ENCODE data around the gene WDR35. TPM values are rescaled to one million over a fixed set of nuclear protein-coding genes. Genes with fewer than 3 reads are reported as not detected.
"Not testable (repeated sequence)": the region's sequence is repeated elsewhere in the genome, so short reads cannot be mapped to it uniquely, and the experiment has no call there.

WDR35 gene
- polyA plus RNA-seq, 4 donors = 0.45 to 7.1 (median 1.3) TPM

GRCh38 chr2:19922188-19922587 lies 67.7 kb downstream of the WDR35 start:
- not testable (repeated sequence) for H3K4me1 ChIP-seq (ENCODE audit: control insufficient read depth in 3 of 3, insufficient read depth in 2 of 3, low read depth in 1 of 3, low read length in 2 of 3); H3K4me3 ChIP-seq (ENCODE audit: low read depth in 1 of 3, low read length in 3 of 3); FAIRE-seq; H3K36me3 ChIP-seq (ENCODE audit: control insufficient read depth in 3 of 3, insufficient read depth in 2 of 3, low read depth in 1 of 3, low read length in 3 of 3); H3K27ac ChIP-seq (ENCODE audit: low read depth in 1 of 3, low read length in 2 of 3); H3K27me3 ChIP-seq (ENCODE audit: control insufficient read depth in 3 of 3, insufficient read depth in 3 of 3, low read length in 3 of 3); H3K9me3 ChIP-seq (ENCODE audit: control insufficient read depth in 2 of 2, insufficient read depth in 1 of 2, low read depth in 1 of 2, low read length in 1 of 2); DNase-seq
- 71 to 93% (median 93%) methylated on average over 3 of the region's 3 CpGs for WGBS, 3 donors

GRCh38 chr2:19916385-19916950 lies 73.4 kb downstream of the WDR35 start:
- peaks cover 0 to 4% of the 10 kb centered on the region in 2 donors for H3K9me3 ChIP-seq (ENCODE audit: control insufficient read depth in 2 of 2, insufficient read depth in 1 of 2, low read depth in 1 of 2, low read length in 1 of 2)
- DNase-seq = no peak
- FAIRE-seq = no peak
- H3K27me3 ChIP-seq (ENCODE audit: control insufficient read depth in 3 of 3, insufficient read depth in 3 of 3, low read length in 3 of 3) = no peaks in the 10 kb centered on the region
- peaks cover 0 to 3% (median 0%) of the 10 kb centered on the region in 3 donors for H3K36me3 ChIP-seq (ENCODE audit: control insufficient read depth in 3 of 3, insufficient read depth in 2 of 3, low read depth in 1 of 3, low read length in 3 of 3)
- H3K4me1 ChIP-seq (ENCODE audit: control insufficient read depth in 3 of 3, insufficient read depth in 2 of 3, low read depth in 1 of 3, low read length in 2 of 3) = no peaks in the 10 kb centered on the region
- H3K4me3 ChIP-seq (ENCODE audit: low read depth in 1 of 3, low read length in 3 of 3) = no peak overlapping the region
- H3K27ac ChIP-seq (ENCODE audit: low read depth in 1 of 3, low read length in 2 of 3) = no peak overlapping the region
- WGBS, 3 donors = 77 to 85% (median 83%) methylated on average over 6 of the region's 6 CpGs

GRCh38 chr2:19914266-19914975 lies 75.5 kb downstream of the WDR35 start:
- WGBS, 3 donors = 76 to 86% (median 85%) methylated on average over 1 of the region's 1 CpG
- no peak for FAIRE-seq

GRCh38 chr2:19911808-19912509 lies 77.9 kb downstream of the WDR35 start:
- 93 to 94% (median 94%) methylated on average over 9 of the region's 9 CpGs for whole genome bisulfite sequencing, 3 donors
- Histone ChIP-seq H3K4me3 (ENCODE audit: low read depth in 1 of 3, low read length in 3 of 3) (no peak overlapping the region), H3K27me3 (ENCODE audit: control insufficient read depth in 3 of 3, insufficient read depth in 3 of 3, low read length in 3 of 3) (no peaks in the 10 kb centered on the region), H3K4me1 (ENCODE audit: control insufficient read depth in 3 of 3, insufficient read depth in 2 of 3, low read depth in 1 of 3, low read length in 2 of 3) (no peaks in the 10 kb centered on the region), H3K27ac (ENCODE audit: low read depth in 1 of 3, low read length in 2 of 3) (no peak overlapping the region), H3K9me3 (ENCODE audit: control insufficient read depth in 2 of 2, insufficient read depth in 1 of 2, low read depth in 1 of 2, low read length in 1 of 2) (peaks cover 0 to 4% of the 10 kb centered on the region in 2 donors), H3K36me3 (ENCODE audit: control insufficient read depth in 3 of 3, insufficient read depth in 2 of 3, low read depth in 1 of 3, low read length in 3 of 3) (peaks cover 0 to 3% (median 0%) of the 10 kb centered on the region in 3 donors)
- no peak for FAIRE-seq
- no peak for DNase-seq

More at GRCh38 chr2:19914266-19914975, 75.5 kb downstream of the WDR35 start:
- Histone ChIP-seq H3K27ac (ENCODE audit: low read depth in 1 of 3, low read length in 2 of 3) (no peak overlapping the region), H3K4me1 (ENCODE audit: control insufficient read depth in 3 of 3, insufficient read depth in 2 of 3, low read depth in 1 of 3, low read length in 2 of 3) (no peaks in the 10 kb centered on the region), H3K4me3 (ENCODE audit: low read depth in 1 of 3, low read length in 3 of 3) (no peak overlapping the region), H3K36me3 (ENCODE audit: control insufficient read depth in 3 of 3, insufficient read depth in 2 of 3, low read depth in 1 of 3, low read length in 3 of 3) (peaks cover 0 to 3% (median 0%) of the 10 kb centered on the region in 3 donors), H3K9me3 (ENCODE audit: control insufficient read depth in 2 of 2, insufficient read depth in 1 of 2, low read depth in 1 of 2, low read length in 1 of 2) (peaks cover 0 to 4% of the 10 kb centered on the region in 2 donors), H3K27me3 (ENCODE audit: control insufficient read depth in 3 of 3, insufficient read depth in 3 of 3, low read length in 3 of 3) (no peaks in the 10 kb centered on the region)
- no peak for DNase-seq

- DNase-seq = no peak
- Histone ChIP-seq H3K27me3 (ENCODE audit: control insufficient read depth in 3 of 3, insufficient read depth in 3 of 3, low read length in 3 of 3) (no peaks in the 10 kb centered on the region), H3K27ac (ENCODE audit: low read depth in 1 of 3, low read length in 2 of 3) (peak overlapping the region; percentile 89 to 93 (median 91)), H3K36me3 (ENCODE audit: control insufficient read depth in 3 of 3, insufficient read depth in 2 of 3, low read depth in 1 of 3, low read length in 3 of 3) (peaks cover 0 to 5% (median 0%) of the 10 kb centered on the region in 3 donors), H3K4me3 (ENCODE audit: low read depth in 1 of 3, low read length in 3 of 3) (peak overlapping the region; percentile 81 to 89 (median 81)), H3K9me3 (ENCODE audit: control insufficient read depth in 2 of 2, insufficient read depth in 1 of 2, low read depth in 1 of 2, low read length in 1 of 2) (no peaks in the 10 kb centered on the region), H3K4me1 (ENCODE audit: control insufficient read depth in 3 of 3, insufficient read depth in 2 of 3, low read depth in 1 of 3, low read length in 2 of 3) (peaks cover 0 to 9% (median 6%) of the 10 kb centered on the region in 3 donors)
- FAIRE-seq = no peak
- WGBS, 3 donors = 1 to 2% (median 2%) methylated on average over 21 of the region's 21 CpGs
Measured at GRCh38 chr2:19902216-19902740, 87.6 kb downstream of the WDR35 start.

GRCh38 chr2:19901442-19902215 lies 88.3 kb downstream of the WDR35 start, which contains the start of gene TTC32:
TSS of gene TTC32 (minus strand) at chr2:19901983. CDS start at chr2:19901854, 129 bp downstream.
- 0% methylated on average over 61 to 65 of the region's 65 CpGs for WGBS, 3 donors
- DNase-seq (peak; percentile 93 to 99), FAIRE-seq (no peak)
- no peaks in the 10 kb centered on the region for H3K9me3 ChIP-seq (ENCODE audit: control insufficient read depth in 2 of 2, insufficient read depth in 1 of 2, low read depth in 1 of 2, low read length in 1 of 2)
- H3K4me1 ChIP-seq (ENCODE audit: control insufficient read depth in 3 of 3, insufficient read depth in 2 of 3, low read depth in 1 of 3, low read length in 2 of 3) = peaks cover 0 to 9% (median 6%) of the 10 kb centered on the region in 3 donors
- peaks cover 0 to 5% (median 0%) of the 10 kb centered on the region in 3 donors for H3K36me3 ChIP-seq (ENCODE audit: control insufficient read depth in 3 of 3, insufficient read depth in 2 of 3, low read depth in 1 of 3, low read length in 3 of 3)
- H3K4me3 ChIP-seq (ENCODE audit: low read depth in 1 of 3, low read length in 3 of 3) = peak within 1 kb of the TSS; percentile 81 to 89 (median 81)
- H3K27ac ChIP-seq (ENCODE audit: low read depth in 1 of 3, low read length in 2 of 3) = peak within 1 kb of the TSS; percentile 89 to 93 (median 91)
- H3K27me3 ChIP-seq (ENCODE audit: control insufficient read depth in 3 of 3, insufficient read depth in 3 of 3, low read length in 3 of 3) = no peaks in the 10 kb centered on the region

GRCh38 chr2:19900931-19901441 lies 88.9 kb downstream of the WDR35 start:
- WGBS, 3 donors = 0 to 1% (median 0%) methylated on average over 26 of the region's 26 CpGs
- DNase-seq = peak in 1 of 2 donors; percentile 33
- Histone ChIP-seq H3K27me3 (ENCODE audit: control insufficient read depth in 3 of 3, insufficient read depth in 3 of 3, low read length in 3 of 3) (no peaks in the 10 kb centered on the region), H3K36me3 (ENCODE audit: control insufficient read depth in 3 of 3, insufficient read depth in 2 of 3, low read depth in 1 of 3, low read length in 3 of 3) (peaks cover 0 to 5% (median 0%) of the 10 kb centered on the region in 3 donors), H3K9me3 (ENCODE audit: control insufficient read depth in 2 of 2, insufficient read depth in 1 of 2, low read depth in 1 of 2, low read length in 1 of 2) (no peaks in the 10 kb centered on the region), H3K27ac (ENCODE audit: low read depth in 1 of 3, low read length in 2 of 3) (peak overlapping the region; percentile 89 to 93 (median 91)), H3K4me3 (ENCODE audit: low read depth in 1 of 3, low read length in 3 of 3) (peak overlapping the region; percentile 81 to 89 (median 81)), H3K4me1 (ENCODE audit: control insufficient read depth in 3 of 3, insufficient read depth in 2 of 3, low read depth in 1 of 3, low read length in 2 of 3) (peaks cover 0 to 9% (median 6%) of the 10 kb centered on the region in 3 donors)
- FAIRE-seq = no peak
